CD4-positive, CD25-positive, alpha-beta regulatory T cell (primary cell): ENCODE results near the gene CWC25. TPM values are rescaled to one million over a fixed set of nuclear protein-coding genes. Genes with fewer than 3 reads are reported as not detected.
A peak's percentile ranks its signal among the peaks of the same experiment; 100 is the strongest.
"Not testable (repeated sequence)": the region's sequence is repeated elsewhere in the genome, so short reads cannot be mapped to it uniquely, and the experiment has no call there.

Experiments
- ATAC-seq, 2 donors: fragments of 150-1000 bp; cut with Tn5 transposase; one replicate each; pipeline ENCODE4 v1.10.0; 2021; ENCODE audit warnings: low read depth in 2 of 2, moderate number of reproducible peaks in 2 of 2, moderate library complexity in 1 of 2
- DNase-seq, 3 donors: peaks; one replicate each; pipeline versions ENCODE4 v3.0.0 to v3.0.0-alpha.2; 2012 to 2022; ENCODE audit warnings: mixed read lengths in 1 of 3
- H3K27ac ChIP-seq: one replicate; pipeline ENCODE4 v1.7.0; 2013; ENCODE audit warnings: mild to moderate bottlenecking, low read length; ENCODE audit not compliant: insufficient read depth, poor library complexity, severe bottlenecking
- H3K27me3 ChIP-seq: one replicate; pipeline ENCODE4 v1.7.0; 2013; ENCODE audit warnings: low read length; ENCODE audit not compliant: control insufficient read depth, insufficient read depth
- H3K36me3 ChIP-seq: one replicate; pipeline ENCODE4 v1.7.0; 2013; ENCODE audit warnings: mild to moderate bottlenecking, low read length, moderate library complexity; ENCODE audit not compliant: control insufficient read depth, insufficient read depth
- H3K4me1 ChIP-seq: 2 replicates; pipeline ENCODE4 v1.7.0; 2013; ENCODE audit warnings: mild to moderate bottlenecking, low read length; ENCODE audit not compliant: insufficient read depth, control insufficient read depth, poor library complexity, severe bottlenecking
- H3K4me3 ChIP-seq: one replicate; pipeline ENCODE4 v1.7.0; 2013; ENCODE audit warnings: low read depth, mild to moderate bottlenecking, low read length, moderate library complexity
- H3K9me3 ChIP-seq, 2 experiments: 1 replicate in 1 of 2; 2 replicates in 1 of 2; pipeline ENCODE4 v1.7.0; 2013; ENCODE audit warnings: low read length in 2 of 2, mild to moderate bottlenecking in 1 of 2, moderate library complexity in 1 of 2; ENCODE audit not compliant: control insufficient read depth in 2 of 2
- H3K27ac Mint-ChIP-seq, 3 donors: one replicate each; pipeline ENCODE4 v1.8.0; 2020 to 2022; ENCODE audit warnings: mild to moderate bottlenecking in 3 of 3, mixed read lengths in 3 of 3, moderate library complexity in 2 of 3
- H3K27me3 Mint-ChIP-seq: one replicate; pipeline ENCODE4 v1.8.0; 2022; ENCODE audit warnings: mild to moderate bottlenecking, mixed read lengths
- H3K36me3 Mint-ChIP-seq: one replicate; pipeline ENCODE4 v1.8.0; 2020; ENCODE audit warnings: mixed read lengths
- H3K4me1 Mint-ChIP-seq, 4 donors: one replicate each; pipeline ENCODE4 v1.8.0; 2020 to 2022; ENCODE audit warnings: mixed read lengths in 4 of 4, mild to moderate bottlenecking in 1 of 4
- H3K4me3 Mint-ChIP-seq, 4 donors: one replicate each; pipeline ENCODE4 v1.8.0; 2020 to 2022; ENCODE audit warnings: mild to moderate bottlenecking in 4 of 4, mixed read lengths in 4 of 4, moderate library complexity in 3 of 4
- H3K9me3 Mint-ChIP-seq, 7 donors: one replicate each; pipeline ENCODE4 v1.8.0; 2020 to 2022; ENCODE audit warnings: mixed read lengths in 7 of 7, mild to moderate bottlenecking in 3 of 7, moderate library complexity in 2 of 7
- polyA plus RNA-seq, 4 donors: library from polyadenylated mRNA; unstranded; fragments of 300-500 nt; fragmentation: Illumina TruSeq; gene quantifications; one replicate each; pipeline ENCODE4 v1.2.3, GENCODE V29; 2021
- total RNA-seq: library from RNA; stranded (reverse); gene quantifications from one replicate; pipeline ENCODE4 v1.2.3, GENCODE V29; 2022

The CWC25 gene
- total and polyA plus RNA-seq, 5 donors from 2014 or later, result 4.4 to 69.5 (median 9.4) TPM

DNA sequence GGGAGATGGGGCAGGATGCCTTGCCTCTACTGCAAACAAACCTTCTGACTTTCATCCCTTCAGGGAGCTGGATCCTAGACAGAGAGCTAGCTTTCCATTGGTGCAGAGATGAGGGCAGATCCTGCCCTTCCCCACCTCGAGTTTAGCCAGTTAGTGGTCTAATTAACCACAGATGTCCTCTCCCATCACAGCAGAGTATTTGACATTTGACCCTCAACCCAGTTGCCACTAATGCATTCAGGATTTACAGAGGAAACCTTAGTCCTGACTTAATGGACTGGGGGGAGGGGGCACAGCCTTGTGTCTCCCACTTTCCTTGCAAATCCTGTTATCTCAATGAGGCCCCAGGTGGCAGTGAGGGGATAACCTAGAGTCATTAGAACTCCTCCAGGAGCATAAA lies 35.9 kb downstream of the CWC25 start:
- ATAC-seq, result no peak
- H3K27ac ChIP-seq, result no peak overlapping the region
- H3K36me3 ChIP-seq, result peaks cover 26% of the 10 kb centered on the region
- no peaks in the 10 kb centered on the region for H3K27me3 ChIP-seq
- H3K4me3 ChIP-seq, result no peak overlapping the region
- H3K27ac Mint-ChIP-seq, result peak overlapping the region in 1 of 3 donors; percentile 35
- H3K27me3 Mint-ChIP-seq, result no peaks in the 10 kb centered on the region
- H3K4me1 Mint-ChIP-seq, result peaks cover 11 to 29% (median 15%) of the 10 kb centered on the region in 4 donors
- H3K9me3 ChIP-seq, result no peaks in the 10 kb centered on the region
- H3K4me1 ChIP-seq, result no peaks in the 10 kb centered on the region
- peaks cover 32% of the 10 kb centered on the region for H3K36me3 Mint-ChIP-seq
- H3K9me3 Mint-ChIP-seq, result no peaks in the 10 kb centered on the region
- H3K4me3 Mint-ChIP-seq, result no peak overlapping the region
- DNase-seq, result no peak

GRCh38 chr17:38787999-38788398 lies 37.1 kb downstream of the CWC25 start:
- not testable (repeated sequence) for H3K9me3 ChIP-seq, H3K4me3 ChIP-seq, H3K9me3 Mint-ChIP-seq, H3K4me3 Mint-ChIP-seq, H3K27ac ChIP-seq, H3K4me1 ChIP-seq, ATAC-seq, H3K27me3 ChIP-seq, DNase-seq, H3K27me3 Mint-ChIP-seq
- Mint-ChIP-seq H3K36me3 (peaks cover 29% of the 10 kb centered on the region), H3K4me1 (peaks cover 8 to 23% (median 12%) of the 10 kb centered on the region in 4 donors), H3K27ac (peak overlapping the region in 1 of 3 donors; percentile 43)
- peaks cover 37% of the 10 kb centered on the region for H3K36me3 ChIP-seq

DNA sequence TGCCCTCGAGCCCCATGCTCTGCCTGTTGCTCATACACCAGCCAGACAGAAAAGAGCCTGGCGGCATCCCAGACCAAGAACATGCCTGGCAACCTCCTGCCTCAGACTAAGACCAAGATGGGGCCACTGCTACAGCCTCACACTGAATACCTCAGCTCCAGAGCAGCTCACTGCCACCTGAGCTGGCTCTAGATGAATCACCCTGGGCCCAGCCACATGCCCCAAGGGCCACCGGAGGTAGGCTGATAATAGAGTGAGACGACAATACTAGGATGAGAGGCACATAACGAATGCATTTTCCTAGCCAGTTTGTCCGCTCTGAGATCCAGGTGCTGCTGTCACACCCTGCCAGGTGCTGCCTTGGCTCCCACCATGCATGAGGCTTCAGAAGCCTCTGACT lies 38.7 kb downstream of the CWC25 start:
- Mint-ChIP-seq H3K4me3 (no peak overlapping the region), H3K36me3 (peaks cover 22% of the 10 kb centered on the region), H3K27me3 (no peaks in the 10 kb centered on the region), H3K9me3 (no peaks in the 10 kb centered on the region), H3K27ac (no peak overlapping the region), H3K4me1 (peaks cover 7 to 16% (median 12%) of the 10 kb centered on the region in 4 donors)
- Histone ChIP-seq H3K9me3 (no peaks in the 10 kb centered on the region), H3K4me3 (no peak overlapping the region), H3K36me3 (peaks cover 51% of the 10 kb centered on the region), H3K27me3 (no peaks in the 10 kb centered on the region), H3K27ac (no peak overlapping the region), H3K4me1 (no peaks in the 10 kb centered on the region)
- DNase-seq (no peak), ATAC-seq (no peak)

GRCh38 chr17:38783227-38783626 lies 41.9 kb downstream of the CWC25 start:
- Mint-ChIP-seq H3K36me3 (peaks cover 41% of the 10 kb centered on the region), H3K4me3 (no peak overlapping the region)
- H3K9me3 ChIP-seq, result no peaks in the 10 kb centered on the region

GRCh38 chr17:38779965-38780752 lies 45.0 kb downstream of the CWC25 start:
- Histone ChIP-seq H3K36me3 (peaks cover 90% of the 10 kb centered on the region), H3K27me3 (no peaks in the 10 kb centered on the region), H3K27ac (no peak overlapping the region), H3K9me3 (no peaks in the 10 kb centered on the region), H3K4me3 (no peak overlapping the region), H3K4me1 (no peaks in the 10 kb centered on the region)
- no peak for DNase-seq
- Mint-ChIP-seq H3K27ac (no peak overlapping the region), H3K27me3 (no peaks in the 10 kb centered on the region), H3K9me3 (no peaks in the 10 kb centered on the region), H3K36me3 (peaks cover 43% of the 10 kb centered on the region), H3K4me1 (peaks cover 0 to 4% (median 0%) of the 10 kb centered on the region in 4 donors), H3K4me3 (no peak overlapping the region)
- ATAC-seq, result no peak

More at GRCh38 chr17:38783227-38783626, 41.9 kb downstream of the CWC25 start:
- no peak overlapping the region for H3K27ac Mint-ChIP-seq
- peaks cover 0 to 4% (median 2%) of the 10 kb centered on the region in 4 donors for H3K4me1 Mint-ChIP-seq
- H3K36me3 ChIP-seq, result peaks cover 79% of the 10 kb centered on the region
- H3K27me3 Mint-ChIP-seq, result no peaks in the 10 kb centered on the region
- H3K4me3 ChIP-seq, result no peak overlapping the region
- no peaks in the 10 kb centered on the region for H3K9me3 Mint-ChIP-seq
- H3K4me1 ChIP-seq, result no peaks in the 10 kb centered on the region
- ATAC-seq (no peak), DNase-seq (no peak)
- no peaks in the 10 kb centered on the region for H3K27me3 ChIP-seq
- H3K27ac ChIP-seq, result no peak overlapping the region

- ATAC-seq, result no peak
- H3K36me3 ChIP-seq, result peaks cover 84% of the 10 kb centered on the region
- peaks cover 46% of the 10 kb centered on the region for H3K36me3 Mint-ChIP-seq
Measured at GRCh38 chr17:38777641-38778250, 47.4 kb downstream of the CWC25 start.

DNA sequence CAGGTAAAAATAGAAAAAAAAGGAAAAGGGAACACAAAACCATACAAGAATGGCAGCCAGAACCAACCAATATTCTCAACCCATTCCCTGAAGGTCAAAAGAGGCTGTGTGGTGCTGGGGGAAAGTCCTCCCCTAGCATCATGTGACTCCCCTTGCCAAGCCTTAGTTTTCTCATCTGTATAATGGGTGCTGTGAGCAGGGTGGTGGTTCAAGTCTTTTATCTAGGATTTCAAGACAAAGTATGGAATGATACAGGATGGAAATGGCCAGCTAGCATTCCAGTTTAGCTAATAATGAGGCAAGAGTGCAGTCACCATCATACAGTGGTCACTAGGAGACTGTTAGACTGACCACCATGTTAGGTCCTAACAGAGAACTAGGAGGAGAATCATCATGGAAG lies 51.9 kb downstream of the CWC25 start:
- DNase-seq (no peak), ATAC-seq (no peak)
- peaks cover 45% of the 10 kb centered on the region for H3K36me3 Mint-ChIP-seq
- no peak overlapping the region for H3K4me3 ChIP-seq
- H3K4me3 Mint-ChIP-seq, result no peak overlapping the region
- no peaks in the 10 kb centered on the region for H3K27me3 ChIP-seq
- H3K27ac ChIP-seq, result no peak overlapping the region
- peaks cover 82% of the 10 kb centered on the region for H3K36me3 ChIP-seq
- no peaks in the 10 kb centered on the region for H3K4me1 ChIP-seq
- no peaks in the 10 kb centered on the region for H3K27me3 Mint-ChIP-seq
- H3K27ac Mint-ChIP-seq, result peak overlapping the region in 1 of 3 donors; percentile 60
- no peaks in the 10 kb centered on the region for H3K4me1 Mint-ChIP-seq
- H3K9me3 ChIP-seq, result no peaks in the 10 kb centered on the region
- no peaks in the 10 kb centered on the region for H3K9me3 Mint-ChIP-seq

More at GRCh38 chr17:38777641-38778250, 47.4 kb downstream of the CWC25 start:
- Histone ChIP-seq H3K4me3 (no peak overlapping the region), H3K27ac (no peak overlapping the region), H3K9me3 (no peaks in the 10 kb centered on the region), H3K4me1 (no peaks in the 10 kb centered on the region), H3K27me3 (no peaks in the 10 kb centered on the region)
- H3K27me3 Mint-ChIP-seq, result no peaks in the 10 kb centered on the region
- H3K4me1 Mint-ChIP-seq, result peaks cover 0 to 4% (median 0%) of the 10 kb centered on the region in 4 donors
- no peak overlapping the region for H3K4me3 Mint-ChIP-seq
- DNase-seq, result no peak
- no peaks in the 10 kb centered on the region for H3K9me3 Mint-ChIP-seq
- peak overlapping the region in 1 of 3 donors; percentile 80 for H3K27ac Mint-ChIP-seq
